Progenitor cell of endocrine pancreas (in vitro differentiated cells): Measurements from ENCODE around the gene TBC1D22B. TPM values are rescaled to one million over a fixed set of nuclear protein-coding genes. Genes with fewer than 3 reads are reported as not detected.

Source experiments
- DNase-seq: peaks from one replicate; pipeline ENCODE4 v3.0.0; 2021; ENCODE audit warnings: low spot score; ENCODE audit not compliant: unreplicated experiment
- H3K27ac Mint-ChIP-seq: 2 replicates; pipeline ENCODE4 v1.8.0; 2021; ENCODE audit warnings: mild to moderate bottlenecking, moderate library complexity, mixed read lengths
- H3K27me3 Mint-ChIP-seq: 2 replicates; pipeline ENCODE4 v1.8.0; 2021; ENCODE audit warnings: mixed read lengths
- H3K36me3 Mint-ChIP-seq: 2 replicates; pipeline ENCODE4 v1.8.0; 2022; ENCODE audit warnings: mixed read lengths; ENCODE audit not compliant: insufficient read depth
- H3K4me1 Mint-ChIP-seq: 2 replicates; pipeline ENCODE4 v1.8.0; 2021; ENCODE audit warnings: low read depth, mixed read lengths
- H3K4me3 Mint-ChIP-seq: 2 replicates; pipeline ENCODE4 v1.8.0; 2021; ENCODE audit warnings: low read depth, mild to moderate bottlenecking, moderate library complexity, mixed read lengths
- H3K9me3 Mint-ChIP-seq: 2 replicates; pipeline ENCODE4 v1.8.0; 2021; ENCODE audit warnings: low read depth, mixed read lengths
- CTCF ChIP-seq: fragments of 200-600 bp; sonication (generic); IDR thresholded peaks from one replicate; pipeline ENCODE4 v1.5.0; 2021; ENCODE audit warnings: antibody characterized with exemption, mild to moderate bottlenecking; ENCODE audit not compliant: unreplicated experiment
- total RNA-seq: library from RNA; stranded (reverse); gene quantifications from 2 replicates; pipeline ENCODE4 v1.2.1, GENCODE V29; 2021

Gene TBC1D22B
- total RNA-seq, 1 donor from 2014 or later: 17.1 TPM

- Mint-ChIP-seq H3K4me1 (peaks cover 8% of the 10 kb centered on the region), H3K27ac (peak overlapping the region; percentile 13), H3K4me3 (no peak overlapping the region), H3K9me3 (no peaks in the 10 kb centered on the region), H3K27me3 (no peaks in the 10 kb centered on the region), H3K36me3 (peaks cover 12% of the 10 kb centered on the region)
- no peak for TF ChIP-seq CTCF
- DNase-seq: no peak
Observed at GRCh38 chr6:37308069-37308815, 50.7 kb downstream of the TBC1D22B start.

GRCh38 chr6:37309046-37309445 lies 51.5 kb downstream of the TBC1D22B start:
- Mint-ChIP-seq H3K27me3 (no peaks in the 10 kb centered on the region), H3K27ac (no peak overlapping the region), H3K4me1 (peaks cover 8% of the 10 kb centered on the region), H3K36me3 (peaks cover 8% of the 10 kb centered on the region), H3K9me3 (no peaks in the 10 kb centered on the region), H3K4me3 (no peak overlapping the region)
- no peak for TF ChIP-seq CTCF
- no peak for DNase-seq

GRCh38 chr6:37309692-37310091 lies 52.1 kb downstream of the TBC1D22B start:
- H3K4me1 Mint-ChIP-seq: peaks cover 8% of the 10 kb centered on the region
- no peaks in the 10 kb centered on the region for H3K9me3 Mint-ChIP-seq
- H3K36me3 Mint-ChIP-seq: peaks cover 8% of the 10 kb centered on the region
- TF ChIP-seq CTCF: no peak
- no peak overlapping the region for H3K4me3 Mint-ChIP-seq
- H3K27me3 Mint-ChIP-seq: no peaks in the 10 kb centered on the region
- DNase-seq: no peak
- no peak overlapping the region for H3K27ac Mint-ChIP-seq

GRCh38 chr6:37310966-37311365 lies 53.4 kb downstream of the TBC1D22B start:
- no peaks in the 10 kb centered on the region for H3K9me3 Mint-ChIP-seq
- H3K4me3 Mint-ChIP-seq: no peak overlapping the region
- peaks cover 10% of the 10 kb centered on the region for H3K4me1 Mint-ChIP-seq
- H3K36me3 Mint-ChIP-seq: peaks cover 11% of the 10 kb centered on the region
- DNase-seq: no peak
- TF ChIP-seq CTCF: no peak
- H3K27ac Mint-ChIP-seq: no peak overlapping the region
- H3K27me3 Mint-ChIP-seq: no peaks in the 10 kb centered on the region

- peaks cover 10% of the 10 kb centered on the region for H3K4me1 Mint-ChIP-seq
- TF ChIP-seq CTCF: no peak
- H3K27ac Mint-ChIP-seq: peak overlapping the region; percentile 94
- DNase-seq: no peak
- H3K36me3 Mint-ChIP-seq: peaks cover 11% of the 10 kb centered on the region
- H3K4me3 Mint-ChIP-seq: no peak overlapping the region
- H3K27me3 Mint-ChIP-seq: no peaks in the 10 kb centered on the region
- no peaks in the 10 kb centered on the region for H3K9me3 Mint-ChIP-seq
Observed at GRCh38 chr6:37311741-37312473, 54.3 kb downstream of the TBC1D22B start.
